Ovary (tissue), 3 donors: ENCODE data around the gene MYBPC2.

Source experiments
- CTCF ChIP-seq, 3 donors: fragments of 450-650 bp in 2 of 3; fragments of 200-600 bp in 1 of 3; IDR thresholded peaks; one replicate each; pipeline versions ENCODE4 v1.5.1 to v1.8.0; 2016 to 2022; ENCODE audit warnings: antibody characterized with exemption in 3 of 3, mild to moderate bottlenecking in 1 of 3
- POLR2A ChIP-seq: fragments of 450-650 bp; IDR thresholded peaks from one replicate; pipeline ENCODE4 v1.6.1; 2017; ENCODE audit warnings: antibody characterized with exemption, mild to moderate bottlenecking, moderate library complexity
- donor health status: DM: no; HTN: no; CAD: no.

- TF ChIP-seq CTCF (IDR thresholded peaks at IDR 0.05), result no peak
- TF ChIP-seq POLR2A, result no peak
Measured at GRCh38 chr19:50402544-50403301, 30.0 kb upstream of the MYBPC2 start.
